8988T (cell line): ENCODE data around the gene PARVG.

ENCODE experiments used
- DNase-seq: peaks from one replicate; pipeline ENCODE4 v3.0.0; 2011

Gene PARVG

DNA sequence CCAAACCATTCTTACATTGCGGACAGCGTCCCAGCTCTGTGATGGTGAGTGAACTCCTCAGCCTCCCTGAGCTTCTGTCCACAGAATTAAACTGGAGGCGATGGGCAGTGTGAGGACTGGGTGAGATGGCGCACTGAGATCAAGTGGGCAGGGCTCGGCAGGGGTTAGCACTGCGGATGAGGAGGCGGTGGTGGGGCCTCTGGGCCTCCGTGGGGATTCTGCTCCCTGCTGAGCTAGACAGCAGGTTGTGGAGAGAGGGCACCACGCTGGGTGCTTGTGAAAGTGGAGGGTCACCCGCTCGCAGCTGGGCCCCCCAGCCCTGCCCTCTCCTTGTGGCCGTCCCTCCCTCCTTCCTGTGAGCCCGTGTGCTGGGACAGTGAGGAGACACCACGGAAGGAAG, 25.6 kb upstream of the PARVG start:
- DNase-seq: no peak

DNA sequence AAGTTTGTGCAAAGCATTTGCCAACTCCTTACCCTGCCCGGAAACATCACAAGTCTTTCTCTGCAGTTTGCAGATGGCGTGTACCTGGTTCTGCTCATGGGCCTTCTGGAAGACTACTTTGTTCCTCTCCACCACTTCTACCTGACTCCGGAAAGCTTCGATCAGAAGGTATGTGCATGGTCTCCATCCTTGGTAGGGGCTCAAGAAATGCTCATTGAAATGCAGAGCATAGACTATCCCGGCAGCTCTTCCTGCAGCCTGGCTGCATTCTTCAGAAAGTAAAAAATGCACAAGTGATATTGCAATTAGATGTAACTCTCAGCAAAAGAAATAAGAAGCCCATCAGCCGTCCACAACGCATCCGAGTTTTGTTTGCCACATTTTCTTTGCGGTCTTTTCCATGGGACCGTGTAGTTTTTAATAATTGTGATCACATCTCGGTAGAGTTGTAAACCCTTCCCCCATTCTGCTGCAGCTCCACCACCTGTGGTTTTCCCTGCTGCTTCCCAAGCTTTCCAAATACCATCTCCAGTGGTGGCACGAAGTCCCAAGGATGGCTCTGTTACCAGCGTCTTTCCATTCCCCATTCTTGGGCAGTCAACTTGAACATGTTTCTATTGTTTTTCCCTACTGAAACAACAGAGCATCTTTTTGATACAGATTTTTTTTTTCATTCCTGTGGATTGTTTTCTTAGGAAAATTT, 22.7 kb upstream of the PARVG start:
- DNase-seq: no peak

DNA sequence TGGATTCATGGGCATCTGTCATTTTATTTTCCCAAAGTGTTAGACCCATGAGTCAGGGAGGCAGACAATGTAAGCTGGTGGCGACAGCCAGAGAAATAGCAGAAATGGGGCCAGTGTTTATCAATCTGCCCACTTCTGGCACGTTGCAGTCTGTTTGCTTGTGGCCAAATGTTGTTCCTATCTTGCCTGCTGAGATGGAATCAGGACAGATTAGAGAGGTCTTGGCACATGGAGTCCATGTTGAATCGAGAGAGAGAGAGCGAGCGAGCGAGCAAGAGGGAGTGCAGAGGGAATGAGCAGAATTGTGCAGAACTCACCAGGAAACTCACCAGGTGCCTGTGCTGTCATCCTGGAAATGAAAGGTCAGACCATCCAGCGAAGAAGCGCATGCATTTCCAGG, 21.9 kb upstream of the PARVG start:
- DNase-seq: no peak

DNA sequence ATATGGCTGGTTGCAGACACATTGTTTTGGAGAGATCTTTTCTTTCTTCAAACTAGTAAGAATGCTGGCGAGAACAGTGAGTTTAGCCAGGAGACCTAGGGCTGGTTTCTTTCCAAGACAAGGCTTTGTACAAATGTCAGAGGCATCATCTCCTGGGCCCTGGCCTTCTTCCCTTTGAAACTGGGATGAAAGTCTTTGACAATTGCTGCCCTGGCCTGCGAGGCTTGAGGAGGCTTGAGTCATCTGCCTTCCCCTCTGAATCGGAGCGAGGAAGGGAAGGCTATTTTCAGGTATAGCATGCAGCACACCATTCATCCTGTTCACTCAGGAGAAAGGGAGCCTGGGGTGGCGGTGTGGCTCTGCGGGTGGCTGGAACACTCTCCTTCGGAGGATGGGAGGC, 21.5 kb upstream of the PARVG start:
- DNase-seq: no peak

DNA sequence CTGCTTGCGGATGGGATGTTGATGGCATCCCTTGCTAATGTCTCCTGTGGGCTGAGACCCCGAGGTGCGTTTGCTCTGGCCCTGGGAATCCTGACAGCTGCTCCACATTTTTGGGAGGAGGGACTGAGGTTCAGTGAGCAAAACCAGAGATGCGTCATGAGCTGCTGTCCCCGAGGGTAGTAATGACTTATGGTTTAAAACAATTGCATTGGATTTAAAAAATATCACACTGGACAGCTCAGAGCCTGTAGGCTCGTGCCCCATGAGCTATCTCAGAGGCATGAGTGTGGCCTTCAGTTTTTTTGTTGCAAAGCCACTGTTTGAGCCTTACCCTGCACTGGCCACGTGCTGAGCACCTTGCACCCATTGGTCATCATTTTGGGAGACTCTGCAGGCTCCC, 20.9 kb upstream of the PARVG start:
- DNase-seq: no peak

DNA sequence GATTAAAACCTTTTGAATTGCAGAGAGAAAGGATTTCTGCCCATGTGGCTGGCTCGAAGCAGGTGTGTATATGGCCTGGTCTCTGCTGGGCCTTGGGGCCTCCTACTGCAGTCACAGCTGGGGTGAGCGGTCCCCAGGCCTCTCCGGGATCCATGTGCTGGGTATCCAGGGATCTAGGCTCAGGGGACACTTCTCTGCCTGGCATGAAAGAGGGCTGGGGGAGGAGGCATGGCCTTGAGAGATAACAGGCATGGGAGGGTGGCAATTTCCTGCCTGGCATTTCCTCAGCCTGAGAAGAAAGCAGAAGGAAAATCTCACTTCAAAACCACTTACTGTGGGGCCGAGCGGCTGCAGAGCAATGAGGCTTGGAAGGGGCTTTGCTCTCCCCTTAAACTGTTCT, 20.3 kb upstream of the PARVG start:
- no peak for DNase-seq

DNA sequence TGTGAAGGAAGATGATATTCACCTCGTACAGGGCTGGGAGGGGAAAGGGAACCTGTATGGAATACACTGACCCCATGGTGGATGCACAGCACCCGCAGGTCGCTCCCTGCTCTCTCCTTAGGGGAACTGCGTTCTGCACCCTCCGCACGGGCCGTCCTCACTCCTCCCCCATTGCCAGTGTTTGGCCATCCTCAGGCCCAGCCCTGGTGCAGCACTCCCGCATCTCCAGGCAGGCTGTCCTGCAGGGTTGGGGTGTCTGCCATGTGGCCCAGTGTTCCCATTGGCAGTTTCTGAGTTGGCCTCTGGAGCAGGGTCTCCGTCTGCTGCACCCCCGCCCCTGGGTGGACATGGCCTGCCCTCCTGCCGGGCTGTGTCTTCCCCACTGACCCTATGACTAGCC, 19.1 kb upstream of the PARVG start:
- DNase-seq: no peak

DNA sequence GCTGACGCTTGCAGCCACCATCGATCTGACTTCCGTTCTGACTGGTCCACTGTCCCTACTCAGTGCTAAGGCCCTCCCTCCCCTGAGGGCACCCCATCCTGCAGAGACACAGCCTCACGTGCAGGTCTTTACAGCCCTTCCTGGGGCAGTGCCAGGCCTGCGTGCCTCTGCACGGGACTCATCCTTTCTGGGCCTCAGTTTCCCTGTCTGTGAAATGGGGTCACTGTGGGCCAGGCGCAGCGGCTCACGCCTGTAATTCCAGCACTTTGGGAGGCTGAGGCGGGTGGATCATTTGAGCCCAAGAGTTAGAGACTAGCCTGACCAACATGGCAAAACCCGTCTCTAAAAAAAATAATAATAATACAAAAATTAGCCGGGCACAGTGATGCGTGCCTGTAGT, 17.8 kb upstream of the PARVG start:
- no peak for DNase-seq

DNA sequence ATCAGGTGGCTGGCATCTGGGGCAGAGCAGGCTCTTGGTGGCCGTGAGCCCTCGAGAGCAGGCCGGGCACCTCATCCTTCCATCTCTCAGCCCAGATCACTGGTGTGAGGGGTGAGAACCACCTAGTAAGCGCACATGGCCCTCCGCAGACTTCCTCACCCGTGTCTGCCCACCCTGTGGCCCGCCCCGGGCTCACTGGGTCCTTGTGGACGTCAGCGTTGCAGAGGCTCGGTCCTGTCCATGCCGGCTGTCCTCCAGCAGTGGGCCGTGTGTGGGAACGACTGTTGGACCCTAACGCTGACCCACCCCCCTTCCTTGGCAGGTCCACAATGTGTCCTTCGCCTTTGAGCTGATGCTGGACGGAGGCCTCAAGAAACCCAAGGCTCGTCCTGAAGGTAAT, 17.2 kb upstream of the PARVG start:
- no peak for DNase-seq

DNA sequence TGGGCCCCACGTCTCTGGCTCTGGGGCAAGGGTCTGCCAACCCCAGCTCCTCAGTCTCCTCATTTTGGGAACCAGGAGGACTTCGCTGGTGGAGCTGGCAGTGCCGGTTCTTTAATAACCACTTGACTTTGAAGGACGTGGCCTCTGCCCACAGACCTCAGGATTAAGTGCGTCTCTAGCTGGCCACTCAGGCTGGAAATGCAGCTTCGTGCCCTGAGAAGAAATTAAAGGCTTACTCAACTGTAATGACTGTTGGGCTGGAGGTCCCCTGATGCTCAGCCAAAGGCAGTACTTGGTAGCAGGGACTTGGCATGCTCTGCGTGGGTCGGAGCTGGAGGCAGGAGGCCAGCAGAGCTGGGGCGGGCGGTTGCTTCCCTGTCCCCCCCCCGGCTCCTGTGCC, 16.7 kb upstream of the PARVG start:
- DNase-seq: no peak

DNA sequence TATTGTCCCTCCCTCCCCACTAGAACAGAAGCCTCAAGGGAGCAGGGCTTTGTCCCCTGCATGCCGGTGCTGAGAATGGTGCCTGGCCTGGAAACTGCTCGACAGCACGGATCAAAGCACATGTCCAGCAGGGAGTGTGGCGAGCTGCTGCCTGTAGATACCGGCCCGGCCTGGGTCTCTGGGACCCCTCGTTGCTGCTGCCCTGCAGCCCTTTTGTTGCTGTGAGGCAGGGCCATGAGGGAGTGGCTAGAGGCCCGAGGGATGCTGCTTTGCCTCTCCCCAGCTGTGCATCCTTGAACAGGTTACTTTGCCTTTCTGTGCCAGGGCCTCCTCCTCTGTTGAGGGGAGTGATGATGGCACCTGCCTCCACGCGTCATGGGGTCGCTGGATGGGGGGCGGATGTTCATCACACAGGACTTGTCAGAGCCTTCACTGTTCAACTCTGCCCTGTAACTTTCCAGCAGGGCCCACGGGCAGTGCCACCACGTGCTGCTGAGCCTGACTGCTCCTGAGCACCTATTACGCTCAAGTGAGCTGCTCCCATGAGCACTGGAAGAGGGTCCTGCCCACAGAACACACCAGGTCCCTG, 15.3 kb upstream of the PARVG start:
- DNase-seq: no peak

DNA sequence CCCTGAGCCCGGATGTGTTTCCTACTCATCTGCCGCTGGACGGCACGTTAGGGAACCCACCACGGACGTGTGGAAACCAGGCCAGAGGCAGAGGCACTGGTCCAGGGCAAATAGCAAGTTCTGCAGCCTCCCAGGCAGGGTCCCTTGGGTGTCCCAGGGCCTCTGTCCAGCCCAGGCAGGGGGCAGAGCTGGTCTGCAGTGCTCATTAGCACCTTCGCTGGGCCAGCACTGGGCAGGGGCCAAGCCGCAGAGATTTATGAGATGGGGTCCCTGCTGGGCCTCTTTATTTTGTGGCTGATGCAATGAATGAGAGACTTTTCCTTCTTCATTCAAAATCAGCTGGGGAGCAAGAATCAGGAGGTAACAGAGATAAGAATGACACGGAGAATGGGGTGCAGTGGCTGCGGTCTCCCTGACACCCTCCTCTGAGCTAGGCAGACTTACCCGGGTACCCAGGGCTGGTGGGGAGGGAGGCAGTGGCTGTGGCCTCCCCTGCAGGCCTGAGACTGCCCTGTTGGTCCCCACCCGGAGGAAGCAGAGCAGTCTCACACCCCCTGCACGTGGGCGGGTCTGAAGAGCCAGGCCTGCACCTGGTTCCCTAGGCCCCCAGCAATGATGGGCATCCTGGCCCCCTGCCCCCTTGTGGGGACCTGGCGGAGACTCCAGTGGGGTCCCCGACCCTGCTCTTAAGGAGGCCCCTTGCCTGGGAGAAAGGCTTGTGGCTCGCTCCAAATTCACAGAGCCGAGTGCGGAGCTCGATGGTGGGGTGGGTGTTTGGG, 14.0 kb upstream of the PARVG start:
- no peak for DNase-seq

DNA sequence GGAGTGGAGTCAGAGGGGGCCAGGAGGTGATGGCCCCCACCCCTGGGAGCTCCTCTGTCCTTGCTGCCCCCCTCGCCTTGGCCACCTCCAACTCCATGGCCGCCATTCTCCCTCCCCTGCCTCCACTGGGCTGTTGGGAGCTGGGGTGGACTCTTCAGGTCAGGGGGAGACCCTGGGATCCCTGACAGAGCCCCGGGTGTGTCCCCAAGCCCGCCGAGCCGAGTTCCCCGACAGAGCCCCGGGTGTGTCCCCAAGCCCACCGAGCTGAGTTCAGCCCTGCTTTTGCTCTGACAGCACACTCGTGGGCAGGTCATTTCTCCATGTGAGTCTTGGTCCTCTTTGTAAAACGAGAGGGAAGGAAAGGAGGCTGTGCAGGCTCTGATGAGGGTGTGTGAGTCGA, 13.2 kb upstream of the PARVG start:
- no peak for DNase-seq

DNA sequence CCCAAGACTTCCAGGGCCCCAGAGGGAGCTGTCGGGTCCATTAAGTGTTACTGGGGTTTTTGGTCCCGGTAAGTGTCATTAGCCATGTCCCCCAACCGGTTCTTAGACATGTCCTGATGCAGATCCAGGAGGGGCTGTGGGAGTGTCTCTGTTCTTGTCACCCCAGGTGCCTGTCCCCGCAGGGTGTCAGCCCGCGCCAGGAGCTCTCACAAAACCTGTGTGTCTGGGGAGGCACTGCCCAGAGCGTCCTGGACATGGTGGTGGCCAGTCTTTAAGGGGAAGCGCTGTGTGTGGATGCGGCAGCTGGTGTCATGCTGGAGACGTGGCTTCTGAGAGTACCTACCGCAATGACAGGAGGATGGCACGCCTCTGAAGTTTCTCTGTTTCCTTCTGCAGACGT, 12.5 kb upstream of the PARVG start:
- no peak for DNase-seq

DNA sequence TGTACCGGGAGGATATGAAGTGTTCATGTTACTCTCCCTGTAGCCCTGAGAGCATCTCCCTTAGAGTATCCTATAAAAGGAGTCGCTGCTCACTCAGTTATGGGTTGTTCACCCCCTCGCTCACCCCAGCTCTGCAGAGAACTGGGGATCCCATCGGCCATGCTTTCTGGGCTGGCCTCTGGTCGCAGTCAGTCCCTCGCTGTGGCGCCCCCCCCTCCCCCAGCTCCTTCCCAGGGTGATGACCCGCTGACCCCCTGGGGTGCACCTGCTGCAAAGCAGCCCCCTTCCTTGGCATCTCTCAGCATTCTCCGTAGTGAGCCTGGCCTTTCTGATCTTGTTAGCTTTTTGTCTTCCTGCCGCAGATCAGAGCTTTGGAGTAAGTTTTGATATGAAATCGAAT, 10.3 kb upstream of the PARVG start:
- no peak for DNase-seq

DNA sequence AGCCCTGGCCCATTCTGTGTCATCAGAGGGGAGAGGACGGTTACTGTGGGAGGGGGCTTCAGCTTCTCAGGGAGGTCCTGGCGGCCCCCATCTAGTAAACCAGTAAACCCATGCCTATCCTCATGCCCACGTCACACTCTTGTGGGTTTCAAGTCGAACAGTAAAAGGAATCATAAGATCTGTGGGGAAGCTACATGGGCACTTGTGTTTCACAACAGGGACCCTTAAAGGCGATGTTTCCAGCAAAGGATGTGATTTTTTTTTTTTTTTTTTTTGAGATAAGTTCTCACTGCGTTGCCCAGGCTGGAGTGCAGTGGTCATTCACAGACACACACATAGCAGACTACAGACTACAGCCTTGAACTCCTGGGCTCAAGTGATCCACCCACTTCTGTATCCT, 9.2 kb upstream of the PARVG start:
- no peak for DNase-seq

DNA sequence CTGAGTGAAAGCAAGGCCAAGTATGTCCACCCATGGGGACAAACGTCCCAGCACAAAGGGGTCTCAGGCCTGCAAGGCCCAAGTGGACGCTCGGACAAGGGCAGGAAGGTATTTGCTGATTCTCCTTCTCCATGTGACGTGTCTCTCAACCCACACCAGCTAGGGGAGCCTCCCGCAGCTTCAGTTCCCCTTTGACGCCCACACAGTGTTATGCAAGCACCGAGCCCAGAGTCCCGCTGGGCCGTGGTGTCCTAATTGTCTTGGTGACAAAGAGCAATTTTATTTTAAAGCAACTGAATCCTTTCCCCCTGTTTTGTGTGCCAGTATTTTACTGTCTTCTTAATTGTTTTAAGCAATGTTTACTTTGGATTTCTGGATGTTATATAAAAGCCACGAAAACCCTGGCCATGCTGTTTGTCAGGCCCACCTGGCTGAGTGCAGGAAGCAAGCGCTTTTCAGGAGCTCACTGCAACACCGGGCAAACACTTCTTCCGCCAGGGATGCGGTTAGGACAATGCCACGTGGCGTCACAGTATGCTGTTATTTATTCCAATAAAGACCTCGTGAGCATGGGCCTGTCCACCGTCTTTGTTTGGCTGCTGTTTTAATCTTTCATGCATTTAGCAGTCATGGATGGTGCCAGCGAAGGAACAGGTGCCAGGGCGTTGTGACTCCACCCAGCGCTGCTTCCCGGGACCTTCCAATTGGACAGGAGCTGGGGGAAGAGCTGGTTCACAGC, 8.2 kb upstream of the PARVG start:
- DNase-seq: no peak

DNA sequence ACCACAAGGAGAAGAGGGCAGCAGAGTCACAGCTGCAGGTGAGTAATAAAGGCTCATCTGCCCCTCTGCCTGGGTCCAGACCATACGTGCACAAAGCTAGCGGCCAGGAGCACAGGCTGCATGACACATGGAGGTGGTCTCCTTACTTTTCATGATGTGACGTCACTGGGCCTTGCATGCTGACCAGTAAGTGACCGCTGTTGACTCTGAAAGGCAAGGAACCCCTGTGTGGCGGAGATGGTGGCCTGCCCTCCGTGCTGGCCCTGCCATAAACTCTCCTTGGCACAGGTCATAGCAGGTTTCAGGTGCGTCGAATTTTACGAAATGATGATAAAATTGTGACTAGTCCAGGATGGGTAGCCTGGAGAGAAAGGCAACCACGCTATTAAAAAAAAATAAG, 7.6 kb upstream of the PARVG start:
- DNase-seq: no peak

DNA sequence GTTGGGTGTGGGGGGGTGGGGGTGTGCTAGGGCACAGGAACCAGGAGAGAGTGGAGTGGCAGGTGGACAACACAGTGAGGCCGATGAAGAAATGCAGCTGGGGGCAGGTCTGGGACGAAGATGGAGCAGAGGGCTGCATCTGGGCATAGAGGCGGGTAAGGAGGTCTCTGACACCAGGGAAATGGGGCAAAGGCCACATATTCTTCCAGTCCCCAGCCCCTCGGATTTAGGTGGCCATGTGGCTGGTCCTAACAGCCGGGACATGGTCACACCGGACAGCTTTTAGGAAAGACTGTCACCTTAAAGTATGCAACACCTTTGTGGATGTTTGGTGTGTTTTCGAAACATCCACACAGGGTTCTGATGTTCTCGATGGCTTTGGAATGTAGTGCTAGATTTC, 5.0 kb upstream of the PARVG start:
- DNase-seq: no peak

DNA sequence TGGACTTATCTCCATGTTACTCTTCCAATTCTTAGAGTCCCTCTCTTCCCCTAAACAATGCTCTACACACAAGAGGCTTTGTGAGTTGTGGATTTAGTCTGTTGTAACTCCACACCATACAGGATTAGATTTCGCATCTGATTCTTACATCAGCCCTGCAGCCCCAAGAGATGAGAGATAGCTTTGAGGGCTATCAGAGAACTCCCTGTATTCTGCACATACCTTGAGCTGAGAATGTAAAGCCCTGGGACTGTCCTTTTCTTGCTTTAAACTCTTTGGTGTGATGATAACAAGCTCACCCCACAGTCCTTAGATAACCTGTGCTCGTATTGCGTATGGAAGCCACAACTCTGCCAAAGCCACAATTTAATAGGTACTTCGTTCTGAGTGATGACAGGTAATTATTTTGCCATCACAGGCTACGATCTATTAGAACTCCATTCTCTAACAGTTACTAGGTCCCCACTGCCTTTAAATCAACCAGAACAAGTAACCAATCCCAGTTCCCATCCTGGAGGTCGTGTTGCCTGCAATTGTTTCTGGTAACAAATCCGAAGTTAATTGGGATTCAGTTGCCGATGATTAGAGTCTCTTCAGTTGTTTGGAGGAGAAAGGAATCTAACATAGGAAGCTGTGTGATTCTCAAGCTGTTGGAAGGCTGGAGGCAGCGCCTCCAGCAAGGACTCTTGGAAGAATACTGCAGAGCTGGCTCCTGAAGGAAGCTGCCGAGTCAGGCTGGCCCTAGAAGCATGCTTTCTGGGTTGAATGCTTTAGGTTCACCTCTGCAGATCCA, 1.3 kb upstream of the PARVG start:
- DNase-seq: no peak

DNA sequence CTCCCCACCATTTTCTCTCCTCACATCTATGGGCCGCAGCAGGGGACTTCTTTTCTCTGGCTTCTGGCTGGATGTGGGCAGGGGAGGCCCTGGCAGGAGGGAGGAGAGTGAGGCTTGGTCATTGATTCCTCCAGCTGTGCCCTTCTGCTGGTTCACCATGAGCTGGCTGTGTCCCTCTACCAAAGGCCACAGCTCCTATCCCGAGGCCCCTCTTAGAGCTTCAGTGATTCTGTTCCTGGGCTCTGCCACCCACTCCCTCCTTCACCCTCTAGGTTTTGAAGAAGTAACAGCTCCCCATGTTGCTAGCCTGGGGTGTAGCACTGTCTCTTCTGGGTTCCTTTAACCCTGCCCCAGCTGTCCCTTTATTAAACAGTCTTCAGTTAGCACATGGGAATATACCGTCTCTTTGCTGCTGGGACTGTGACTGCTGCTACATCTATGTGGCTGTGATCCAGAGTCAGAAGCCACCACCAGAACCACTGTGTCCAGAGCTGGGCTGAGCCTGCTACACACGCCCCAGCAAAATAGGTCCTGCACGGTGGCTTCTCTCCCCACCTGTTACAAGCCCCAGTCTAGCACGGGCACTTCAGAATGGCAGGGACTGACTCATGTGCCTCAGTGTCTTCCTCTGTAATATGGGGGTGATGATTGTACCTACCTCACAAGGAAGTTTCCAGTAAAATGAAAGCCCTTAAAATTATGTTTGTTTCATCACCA, 578 bp upstream of the PARVG start:
- DNase-seq: no peak
